AG10803 (cell line): ENCODE data around the gene SHC4.
"Not testable (repeated sequence)": the region's sequence is repeated elsewhere in the genome, so short reads cannot be mapped to it uniquely, and the experiment has no call there.

Experiments used
- DNase-seq: peaks from one replicate; pipeline ENCODE4 v3.0.0; 2010; ENCODE audit warnings: low read depth
- H3K4me3 ChIP-seq: 2 replicates; pipeline ENCODE4 v1.5.1; 2011; ENCODE audit warnings: mild to moderate bottlenecking, low read length, control low read depth
- TF ChIP-seq, protein P1 (sequence below): conservative IDR thresholded peaks from 2 replicates; pipeline ENCODE4 v1.5.1; 2011; ENCODE audit warnings: mild to moderate bottlenecking, low read length, control low read depth, inconsistent platforms

The SHC4 gene

DNA sequence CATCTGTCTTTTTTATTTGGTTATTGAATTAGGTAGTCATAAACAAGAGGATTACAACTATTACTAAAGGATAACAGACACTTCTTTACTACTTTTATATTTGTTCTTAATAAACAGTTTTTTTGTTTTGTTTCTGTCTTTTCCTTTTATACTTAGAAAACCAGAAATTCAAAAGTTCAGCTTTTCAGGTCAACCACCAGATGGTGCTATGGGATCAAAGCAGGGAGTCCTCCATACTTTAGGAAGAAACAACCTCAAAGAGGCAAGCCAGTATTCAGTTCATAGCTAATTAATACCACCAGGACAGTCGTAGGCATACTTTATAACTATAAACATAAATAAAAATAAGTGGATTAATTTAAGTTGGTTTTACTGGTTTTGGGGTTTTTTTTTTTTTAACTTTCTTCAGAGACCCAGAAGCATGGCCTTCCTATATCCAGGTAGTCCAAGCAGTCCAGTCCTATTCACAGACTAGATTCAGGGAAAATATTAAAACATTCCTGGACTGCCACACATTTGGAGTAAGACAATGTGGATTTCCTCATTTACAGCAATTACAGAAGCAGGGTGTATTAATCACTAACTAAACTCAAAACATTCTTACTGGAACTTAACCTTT, 101.8 kb downstream of the SHC4 start:
- H3K4me3 ChIP-seq, result no peak overlapping the region
- TF ChIP-seq, protein P1, sequence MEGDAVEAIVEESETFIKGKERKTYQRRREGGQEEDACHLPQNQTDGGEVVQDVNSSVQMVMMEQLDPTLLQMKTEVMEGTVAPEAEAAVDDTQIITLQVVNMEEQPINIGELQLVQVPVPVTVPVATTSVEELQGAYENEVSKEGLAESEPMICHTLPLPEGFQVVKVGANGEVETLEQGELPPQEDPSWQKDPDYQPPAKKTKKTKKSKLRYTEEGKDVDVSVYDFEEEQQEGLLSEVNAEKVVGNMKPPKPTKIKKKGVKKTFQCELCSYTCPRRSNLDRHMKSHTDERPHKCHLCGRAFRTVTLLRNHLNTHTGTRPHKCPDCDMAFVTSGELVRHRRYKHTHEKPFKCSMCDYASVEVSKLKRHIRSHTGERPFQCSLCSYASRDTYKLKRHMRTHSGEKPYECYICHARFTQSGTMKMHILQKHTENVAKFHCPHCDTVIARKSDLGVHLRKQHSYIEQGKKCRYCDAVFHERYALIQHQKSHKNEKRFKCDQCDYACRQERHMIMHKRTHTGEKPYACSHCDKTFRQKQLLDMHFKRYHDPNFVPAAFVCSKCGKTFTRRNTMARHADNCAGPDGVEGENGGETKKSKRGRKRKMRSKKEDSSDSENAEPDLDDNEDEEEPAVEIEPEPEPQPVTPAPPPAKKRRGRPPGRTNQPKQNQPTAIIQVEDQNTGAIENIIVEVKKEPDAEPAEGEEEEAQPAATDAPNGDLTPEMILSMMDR, result peak; percentile 93
- DNase-seq, result peak; percentile 84

DNA sequence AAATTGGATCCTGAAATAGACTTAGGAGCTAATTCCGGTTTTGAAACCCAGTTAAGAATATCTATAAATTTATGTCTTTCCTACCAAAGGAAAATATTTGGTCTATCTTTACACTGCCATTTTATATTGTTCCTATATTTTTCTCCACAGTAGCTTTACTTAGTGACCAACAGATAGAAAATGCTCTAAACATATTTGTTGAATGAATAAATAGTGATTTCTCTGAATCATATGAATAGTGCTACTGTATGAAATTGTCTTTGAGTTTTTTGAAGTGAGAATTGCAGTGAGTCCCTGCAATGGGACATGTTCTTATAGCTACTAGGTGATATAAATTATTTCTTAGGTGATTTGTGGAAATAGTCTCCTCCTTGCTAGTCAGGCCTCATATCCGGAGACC, 104.3 kb downstream of the SHC4 start:
- no peak overlapping the region for H3K4me3 ChIP-seq
- TF ChIP-seq, protein P1, result no peak
- DNase-seq, result no peak

DNA sequence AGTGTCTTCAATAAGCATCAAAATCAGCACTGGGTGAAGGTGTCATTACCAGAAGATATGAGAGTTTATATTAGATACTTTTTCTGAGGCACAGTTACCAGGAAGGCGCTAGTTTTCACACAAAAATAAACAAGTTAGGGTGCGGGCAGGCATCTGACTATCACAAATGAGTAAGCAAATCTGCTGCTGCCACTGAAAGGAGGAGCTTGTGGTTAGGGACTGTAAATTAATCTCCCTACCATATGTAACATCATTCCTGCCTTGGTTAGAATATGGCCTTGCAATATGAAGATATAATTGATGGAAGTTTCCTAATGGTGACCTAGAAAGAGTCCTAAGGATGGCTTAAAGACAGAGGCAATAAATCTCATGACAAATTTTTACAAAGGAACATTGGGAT, 105.3 kb downstream of the SHC4 start:
- no peak overlapping the region for H3K4me3 ChIP-seq
- peak; percentile 63 for DNase-seq
- TF ChIP-seq, protein P1, result no peak

DNA sequence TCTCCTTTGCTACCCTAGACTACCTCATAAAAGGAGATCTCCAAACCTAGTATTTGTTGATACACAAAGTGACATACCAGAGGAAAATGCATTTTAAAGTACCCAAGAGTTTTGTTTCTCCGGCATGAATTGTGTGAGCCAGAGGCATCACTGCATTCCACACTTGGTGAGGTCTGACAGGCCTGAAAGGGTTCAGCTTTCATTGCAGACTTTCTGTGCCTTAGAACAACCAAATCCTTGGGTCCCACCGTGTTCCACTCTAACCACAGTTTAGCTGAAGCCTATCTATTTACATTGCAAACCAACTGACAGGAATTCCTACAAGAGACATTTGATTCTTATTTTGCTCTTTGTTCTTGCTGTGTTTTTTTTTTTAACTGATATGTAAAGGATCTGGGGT, 106.8 kb downstream of the SHC4 start:
- no peak overlapping the region for H3K4me3 ChIP-seq
- TF ChIP-seq, protein P1, result no peak
- peak; percentile 47 for DNase-seq

DNA sequence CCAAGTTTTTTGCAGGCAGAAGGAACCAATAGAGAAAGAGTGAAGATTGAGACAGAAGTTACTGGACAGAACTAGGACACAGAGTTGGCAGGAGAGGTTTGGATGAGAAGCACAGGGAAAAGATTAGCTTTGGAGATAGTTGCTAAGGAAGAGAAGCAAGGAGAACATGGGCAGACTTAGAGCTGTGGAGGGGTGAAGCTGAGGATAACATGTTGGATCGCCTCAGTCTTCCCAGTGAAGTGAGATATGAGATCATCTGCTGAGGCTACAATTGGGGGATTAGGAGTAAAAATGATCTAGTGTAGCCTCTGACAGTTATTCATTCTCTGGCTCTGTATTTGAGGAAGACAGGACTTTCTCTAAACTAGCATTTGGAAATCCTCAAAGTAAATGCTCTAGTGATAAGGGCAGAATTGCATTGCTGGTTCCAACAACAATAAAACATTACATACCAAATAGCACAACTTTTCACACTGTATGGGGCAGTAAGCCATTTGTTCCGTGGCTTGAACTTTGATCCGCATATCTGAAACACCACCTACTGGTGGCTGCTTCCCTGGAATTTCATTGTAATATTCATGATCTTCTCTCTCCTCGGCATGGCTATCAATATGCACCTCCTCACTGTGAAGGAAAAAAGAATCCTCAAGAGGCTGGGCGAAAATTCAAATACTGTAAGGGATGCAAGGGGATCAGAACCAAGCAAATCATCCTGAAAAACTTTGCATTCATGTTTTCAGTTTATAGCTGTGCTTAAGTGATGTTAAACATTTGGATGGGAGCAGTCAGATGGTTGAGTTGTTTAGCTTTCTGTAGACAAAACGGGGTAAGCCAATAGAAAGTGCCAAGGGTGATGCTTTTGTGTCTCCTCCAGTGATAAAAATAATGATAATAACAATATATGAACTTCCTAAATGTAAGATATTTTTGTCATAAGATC, 107.9 kb downstream of the SHC4 start:
- DNase-seq, result peak; percentile 68
- TF ChIP-seq, protein P1, result peak; percentile 69
- no peak overlapping the region for H3K4me3 ChIP-seq

DNA sequence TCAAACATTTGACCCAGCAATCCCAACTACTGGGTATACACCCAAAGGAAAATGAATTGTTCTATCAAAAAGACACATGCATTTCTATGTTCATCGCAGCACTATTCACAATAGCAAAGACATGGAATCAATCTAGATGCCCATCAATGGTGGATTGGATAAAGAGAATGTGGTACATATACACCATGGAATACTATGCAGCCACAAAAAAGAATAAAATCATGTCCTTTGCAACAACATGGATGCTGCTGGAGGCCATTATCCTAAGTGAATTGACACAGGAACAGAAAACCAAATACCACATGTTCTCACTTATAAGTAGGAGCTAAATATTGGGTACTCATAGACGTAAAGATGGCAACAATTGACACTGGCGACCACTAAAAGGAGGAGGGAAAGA, 109.3 kb downstream of the SHC4 start:
- H3K4me3 ChIP-seq, DNase-seq: not testable (repeated sequence)

DNA sequence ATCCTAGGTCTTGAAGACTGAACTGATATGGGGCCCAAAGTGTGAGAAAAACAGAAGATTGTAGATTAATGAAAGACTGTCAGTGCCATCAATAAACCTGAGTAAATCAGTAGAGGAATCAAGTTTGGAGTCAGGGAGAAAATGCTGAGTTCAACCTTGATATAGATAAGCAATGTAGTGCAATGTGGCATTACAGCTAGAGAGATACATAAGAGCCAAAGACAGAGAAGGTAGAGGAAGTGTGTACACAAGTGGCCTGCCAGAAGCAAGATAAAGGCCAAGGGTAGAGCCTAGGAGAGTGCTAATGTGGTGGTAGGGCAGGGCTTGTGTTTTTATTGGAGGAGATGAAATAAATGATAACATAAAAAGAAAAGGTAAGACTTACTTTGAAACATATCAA, 111.8 kb downstream of the SHC4 start:
- no peak for DNase-seq
- TF ChIP-seq, protein P1, result no peak

More for the DNA sequence above, 111.8 kb downstream of the SHC4 start:
- no peak overlapping the region for H3K4me3 ChIP-seq
